Colon (tissue), 2 donors: ENCODE measurements around the gene FKBP5.
"Not testable (repeated sequence)": the region's sequence is repeated elsewhere in the genome, so short reads cannot be mapped to it uniquely, and the experiment has no call there.

Experiments used
- FAIRE-seq: peaks from 2 replicates; lab custom pipeline; 2012; peaks lifted over from hg19 to GRCh38; lab: Jason Lieb, UNC
- donor health status: control.
- donor health status: control.

The FKBP5 gene

DNA sequence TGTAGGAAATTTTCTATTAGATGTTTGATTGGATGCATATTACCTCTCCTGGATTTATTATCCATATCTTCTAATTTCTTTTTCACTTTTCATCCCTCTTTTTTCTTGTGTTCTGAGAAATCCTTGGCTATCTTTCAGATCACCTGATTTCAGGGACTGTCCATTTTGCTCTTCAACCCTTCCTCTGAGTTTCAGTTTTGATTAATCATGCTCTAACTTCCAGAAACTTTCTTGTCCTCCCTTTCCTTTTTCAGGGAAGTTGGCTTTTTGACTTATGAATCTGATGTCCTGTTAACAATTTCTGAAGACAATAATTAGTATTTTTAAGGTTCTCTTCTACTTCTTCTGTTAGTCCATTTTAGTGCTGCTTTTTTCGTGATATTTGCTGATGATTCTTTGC, 79.1 kb downstream of the FKBP5 start:
- FAIRE-seq = no peak

DNA sequence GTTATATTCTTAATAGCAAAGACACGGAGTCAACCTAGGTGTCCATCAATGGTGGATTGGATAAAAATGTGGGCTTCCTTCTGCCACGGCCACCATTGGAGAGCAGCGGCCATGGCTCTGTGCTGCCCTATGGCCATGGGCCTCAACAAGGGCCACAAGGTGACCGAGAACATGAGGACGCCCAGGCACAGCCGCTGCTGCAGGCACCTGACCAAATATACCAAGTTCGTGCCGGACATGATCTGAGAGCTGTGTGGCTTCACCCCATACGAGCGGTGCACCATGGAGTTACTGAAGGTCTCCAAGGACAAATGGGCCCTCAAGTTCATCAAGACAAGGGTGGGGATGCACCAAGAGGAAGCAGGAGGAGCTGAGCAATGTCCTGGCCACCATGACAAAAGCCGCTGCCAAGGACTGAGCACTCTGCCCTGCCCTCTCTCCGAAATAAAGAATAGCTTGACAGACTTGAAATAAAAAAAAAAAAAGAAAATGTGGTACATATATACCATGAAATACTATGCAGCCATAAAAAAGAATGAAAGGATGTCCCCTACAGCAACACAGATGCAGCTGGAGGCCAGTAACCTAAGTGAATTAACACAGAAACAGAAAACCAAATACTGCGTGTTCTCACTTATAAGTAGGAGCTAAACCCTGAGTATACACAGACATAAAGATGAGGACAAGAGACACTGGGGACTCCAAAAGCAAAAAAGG, 81.0 kb downstream of the FKBP5 start:
- no peak for FAIRE-seq

DNA sequence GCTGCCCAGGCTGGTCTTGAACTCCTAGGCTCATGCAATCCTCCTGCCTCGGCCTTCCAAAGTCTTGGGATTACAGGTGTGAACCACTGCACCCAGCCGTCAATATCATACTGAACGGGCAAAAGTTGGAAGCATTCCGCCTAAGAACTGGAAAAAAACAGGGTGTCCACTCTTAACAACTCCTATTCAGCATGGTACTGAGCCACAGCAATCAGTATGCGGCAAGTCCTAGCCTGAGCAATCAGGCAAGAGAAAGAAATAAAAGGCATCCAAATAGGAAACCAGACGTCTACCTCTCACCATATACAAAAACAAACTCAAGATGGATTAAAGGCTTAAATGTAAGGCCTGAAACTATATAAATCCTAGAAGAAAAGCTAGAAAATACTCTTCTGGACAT, 83.1 kb downstream of the FKBP5 start:
- no peak for FAIRE-seq

DNA sequence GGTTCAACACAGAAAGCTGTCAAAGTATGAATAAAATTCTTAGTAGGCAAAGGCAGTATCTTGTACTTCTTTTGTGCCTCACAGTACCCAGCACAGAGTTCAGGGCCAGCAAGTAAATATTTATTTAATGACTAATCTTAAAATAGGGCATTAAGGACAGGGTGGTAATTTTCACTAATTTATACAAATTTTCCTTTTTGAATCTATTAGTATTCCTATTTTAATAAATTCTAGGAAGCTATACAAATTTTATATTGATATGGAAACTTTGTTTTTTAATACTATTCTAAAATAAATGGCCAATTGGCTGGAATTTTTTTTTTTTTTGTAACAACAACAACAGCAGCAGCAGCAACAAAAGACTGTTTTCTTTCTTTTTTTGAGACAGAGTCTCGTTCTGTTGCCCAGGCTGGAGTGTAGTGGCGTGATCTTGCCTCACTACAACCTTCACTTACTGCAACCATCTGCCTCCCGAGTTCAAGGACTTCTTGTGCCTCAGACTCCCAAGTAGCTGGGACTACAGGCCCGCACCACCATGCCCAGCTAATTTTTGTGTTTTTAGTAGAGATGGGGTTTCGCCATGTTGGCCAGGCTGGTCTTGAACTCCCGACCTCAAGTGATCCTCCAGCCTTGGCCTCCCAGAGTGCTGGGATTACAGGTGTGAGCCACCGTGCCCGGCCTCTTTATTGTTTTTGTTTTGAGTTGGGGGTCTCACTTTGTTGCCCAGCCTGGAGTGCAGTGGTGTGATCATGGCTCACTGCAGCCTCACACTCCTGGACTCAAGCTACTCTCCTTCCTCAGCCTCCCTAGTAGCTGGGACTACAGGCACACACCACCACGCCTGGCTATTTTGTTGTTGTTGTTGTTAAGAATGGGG, 85.2 kb downstream of the FKBP5 start:
- no peak for FAIRE-seq

DNA sequence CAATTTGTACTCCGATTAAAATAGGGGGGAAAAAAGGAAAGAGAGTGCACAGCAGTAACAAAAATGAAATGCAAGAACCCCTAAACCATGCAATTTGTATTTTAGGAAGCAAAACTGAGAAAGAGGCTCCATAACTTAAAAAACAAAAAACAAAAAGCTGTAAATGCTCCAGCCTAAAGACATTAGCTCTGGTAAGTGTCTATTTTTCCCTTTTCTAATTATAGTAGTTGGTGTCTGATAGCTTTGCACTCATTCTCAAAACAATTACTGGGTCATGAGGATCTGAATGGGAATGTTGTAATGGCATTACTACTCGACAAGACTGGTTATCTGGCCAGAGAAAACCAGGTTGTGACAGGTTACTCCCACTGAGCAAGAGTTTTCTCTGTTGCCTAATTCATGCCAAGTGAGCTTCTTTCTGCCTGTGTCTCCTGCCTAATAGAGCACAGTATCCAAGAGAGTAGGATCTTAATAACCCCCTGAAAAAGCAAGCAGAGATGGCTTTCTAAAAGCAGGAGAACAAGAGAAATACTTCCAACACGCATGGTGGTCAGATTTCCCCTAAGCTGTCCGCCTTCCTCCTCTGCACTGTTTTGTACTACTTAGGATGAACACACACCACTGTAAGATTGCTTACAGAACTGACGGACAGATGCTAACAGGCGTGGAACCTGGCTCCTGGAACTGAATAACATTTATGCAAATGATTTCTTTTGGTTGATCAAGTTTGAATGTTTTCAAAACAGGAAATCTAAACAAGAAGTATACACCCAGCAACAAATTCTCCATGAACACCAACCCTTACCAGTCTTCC, 86.4 kb downstream of the FKBP5 start:
- FAIRE-seq = no peak

DNA sequence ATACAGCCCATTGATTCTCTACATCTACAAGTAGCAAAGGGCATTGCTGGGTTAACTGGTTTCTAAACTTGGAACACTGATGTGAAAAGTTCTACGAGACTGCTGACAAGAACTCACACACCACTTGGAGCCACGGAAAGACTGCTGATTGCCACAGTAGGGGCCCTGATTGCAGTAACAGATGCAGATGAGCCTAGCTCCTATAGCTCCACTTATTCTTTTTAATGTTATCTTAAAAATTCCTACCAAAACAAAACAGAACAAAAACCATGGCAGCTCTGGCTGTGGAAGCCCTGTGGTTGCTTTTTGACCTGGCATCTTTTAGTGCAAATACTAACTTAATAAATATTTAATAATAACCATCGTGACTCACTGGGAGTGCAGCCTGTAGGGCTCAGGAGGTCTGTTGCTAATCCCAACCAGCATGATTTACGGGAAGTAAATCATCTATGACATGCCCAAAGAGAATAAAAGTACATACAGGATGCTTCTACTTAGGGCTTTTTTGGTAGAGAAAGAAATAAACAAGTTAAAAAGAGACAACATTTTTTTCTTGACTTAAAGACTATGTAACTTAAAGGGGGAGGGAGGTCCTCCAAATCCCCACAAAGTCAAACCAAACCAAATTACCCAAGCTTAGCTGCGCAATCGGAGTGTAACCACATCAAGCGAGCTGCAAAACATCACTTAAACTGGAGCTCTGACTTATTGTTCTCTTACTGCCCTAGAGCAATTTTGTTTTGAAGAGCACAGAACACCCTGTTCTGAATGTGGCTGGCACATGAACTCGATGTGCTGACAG, 87.2 kb downstream of the FKBP5 start:
- FAIRE-seq = no peak

DNA sequence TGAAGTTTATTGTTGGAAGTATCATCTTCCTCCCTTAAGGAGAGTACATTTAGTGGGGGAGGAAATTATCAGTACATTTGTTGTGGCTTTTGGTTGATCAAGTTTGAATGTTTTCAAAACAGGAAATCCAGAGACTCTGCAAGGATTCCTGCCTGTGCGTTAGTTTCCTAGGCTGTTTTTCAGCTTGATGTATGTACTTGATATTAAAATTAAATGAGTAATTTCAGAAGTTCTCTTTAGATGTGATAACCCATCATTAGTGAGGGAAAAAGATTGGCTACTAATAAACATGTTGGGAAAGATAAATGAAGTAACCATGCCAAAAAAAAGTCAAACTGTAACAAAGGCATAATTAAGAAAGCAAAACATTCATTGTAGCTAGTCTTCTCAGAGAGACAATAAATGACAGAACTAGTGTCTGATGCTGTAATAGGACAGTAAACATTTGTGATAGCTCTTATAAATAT, 88.0 kb downstream of the FKBP5 start:
- no peak for FAIRE-seq

DNA sequence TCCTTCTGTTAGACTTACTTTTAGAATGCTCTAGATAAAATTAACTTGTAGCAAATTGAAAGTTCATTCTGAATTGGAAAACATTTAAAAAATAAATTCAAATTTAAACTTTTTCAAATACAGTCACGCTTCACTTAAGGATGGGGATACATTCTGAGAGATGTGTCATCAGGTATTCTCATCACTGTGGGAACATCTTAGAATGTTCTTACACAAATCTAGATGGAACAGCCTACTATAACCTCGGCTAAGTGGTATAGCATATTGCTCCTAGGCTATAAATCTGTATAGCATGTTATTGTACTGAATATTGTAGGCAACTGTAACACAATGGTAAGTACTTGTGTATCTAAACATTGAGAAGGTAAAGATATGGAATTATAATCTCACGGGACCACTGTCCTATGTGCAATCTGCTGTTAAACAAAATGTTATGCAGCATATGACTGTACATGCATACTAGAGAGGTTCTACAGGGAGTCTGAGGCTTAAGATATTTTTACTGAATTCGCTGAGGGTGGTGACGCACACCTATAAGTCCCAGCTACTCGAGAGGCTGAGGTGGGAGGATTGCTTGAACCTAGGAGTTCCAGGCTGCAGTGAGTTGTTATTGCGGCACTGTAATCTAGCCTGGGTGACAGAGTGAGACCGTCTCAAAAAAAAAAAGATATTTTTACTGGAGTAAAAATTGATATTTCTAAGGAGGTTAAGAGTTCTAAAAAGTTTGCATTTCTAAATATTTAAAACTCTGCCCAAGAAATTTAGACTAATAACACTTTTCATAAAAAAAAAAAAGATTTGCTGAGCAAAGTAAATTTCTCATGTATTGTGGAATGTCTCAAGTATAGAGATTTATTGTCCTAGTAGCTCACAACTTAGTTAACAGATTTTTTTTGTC, 88.7 kb downstream of the FKBP5 start:
- FAIRE-seq = no peak

DNA sequence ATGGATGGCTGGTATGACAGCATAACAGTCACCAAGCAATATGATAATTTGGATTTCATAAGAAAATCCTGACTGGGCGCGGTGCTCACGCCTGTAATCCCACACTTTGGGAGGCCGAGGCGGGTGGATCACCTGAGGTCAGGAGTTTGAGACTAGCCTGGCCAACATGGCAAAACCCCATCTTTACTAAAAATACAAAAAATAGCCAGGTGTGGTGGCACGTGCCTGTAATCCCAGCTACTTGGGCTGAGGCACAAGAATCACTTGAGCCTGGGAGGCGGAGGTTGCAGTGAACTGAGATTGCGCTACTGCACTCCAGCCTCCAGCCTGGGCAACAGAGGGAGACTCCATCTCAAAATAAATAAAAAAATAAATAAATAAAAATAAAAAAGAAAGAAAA, 90.1 kb downstream of the FKBP5 start:
- FAIRE-seq = not testable (repeated sequence)

DNA sequence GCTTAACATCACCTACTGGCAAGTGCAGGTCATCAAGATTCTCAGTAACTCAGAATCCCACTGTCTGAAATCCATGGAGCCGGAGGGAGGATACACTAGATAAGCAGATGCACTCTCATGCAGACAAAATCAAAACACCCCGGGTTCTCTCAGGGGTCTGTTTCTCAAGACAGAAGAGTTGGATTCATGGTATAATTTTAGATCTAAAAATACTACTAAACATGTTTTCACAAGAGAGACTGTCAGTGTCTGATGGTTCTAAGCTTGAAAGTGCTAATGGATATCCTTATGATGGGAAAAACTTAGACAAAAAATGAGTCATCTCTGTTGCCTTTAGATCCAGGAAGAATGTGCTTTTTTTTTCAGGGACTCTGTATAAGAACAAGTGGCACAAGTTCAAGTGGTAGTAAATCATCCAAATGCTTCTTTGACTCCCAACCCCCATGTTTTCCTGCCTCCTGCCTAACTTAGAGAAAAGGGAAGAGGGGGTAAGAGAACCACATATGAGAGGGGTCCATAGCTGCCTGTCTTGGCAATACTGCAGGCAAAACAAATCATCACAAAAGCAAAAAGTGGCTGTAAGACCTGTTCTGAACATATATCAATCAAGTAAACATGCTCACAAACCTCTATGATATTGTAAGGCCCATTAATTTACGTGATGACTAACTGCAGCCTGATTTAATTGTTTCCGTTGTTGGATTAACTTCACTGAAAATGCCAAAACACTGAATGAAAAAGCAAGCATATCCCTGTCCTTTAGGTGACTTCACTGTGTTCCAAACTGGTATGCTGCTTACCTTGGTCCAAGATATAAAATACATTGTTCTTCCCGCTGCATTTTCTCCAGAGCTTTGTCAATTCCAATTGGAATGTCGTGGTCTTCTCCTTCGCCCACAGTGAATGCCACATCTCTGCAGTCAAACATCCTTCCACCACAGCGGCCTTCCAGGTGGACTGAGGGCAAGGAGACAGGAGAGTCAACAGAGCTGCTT, 92.0 kb downstream of the FKBP5 start:
- FAIRE-seq = no peak

DNA sequence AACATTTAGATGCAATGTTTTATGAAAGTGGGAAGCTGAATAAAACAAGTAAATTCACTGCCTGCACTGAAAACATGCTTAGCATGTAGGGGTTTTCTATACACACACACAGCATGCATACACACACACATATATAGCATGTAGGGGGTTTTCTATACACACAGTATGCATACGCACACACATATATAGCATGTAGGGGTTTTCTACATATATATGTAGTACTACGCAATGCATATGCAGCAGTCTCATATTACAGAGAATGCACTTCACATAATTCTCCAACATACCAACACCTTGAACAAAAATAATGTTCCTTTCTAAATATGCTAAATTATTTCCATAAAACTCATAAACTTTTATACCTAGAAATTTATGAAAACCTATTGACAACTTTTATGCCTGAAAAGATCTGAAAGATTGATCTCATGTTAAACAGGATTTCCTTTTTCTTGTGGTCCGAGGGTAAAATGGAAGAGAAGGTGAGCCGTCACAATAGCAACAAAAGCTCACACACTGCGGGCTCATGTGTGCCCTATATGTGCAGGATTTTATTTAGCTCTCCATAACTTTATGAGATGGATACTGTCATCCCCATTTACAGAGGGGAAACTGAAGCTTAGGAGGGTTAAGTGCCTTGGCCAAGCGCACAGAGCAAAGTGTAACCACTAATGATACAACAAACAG, 94.1 kb downstream of the FKBP5 start:
- no peak for FAIRE-seq

DNA sequence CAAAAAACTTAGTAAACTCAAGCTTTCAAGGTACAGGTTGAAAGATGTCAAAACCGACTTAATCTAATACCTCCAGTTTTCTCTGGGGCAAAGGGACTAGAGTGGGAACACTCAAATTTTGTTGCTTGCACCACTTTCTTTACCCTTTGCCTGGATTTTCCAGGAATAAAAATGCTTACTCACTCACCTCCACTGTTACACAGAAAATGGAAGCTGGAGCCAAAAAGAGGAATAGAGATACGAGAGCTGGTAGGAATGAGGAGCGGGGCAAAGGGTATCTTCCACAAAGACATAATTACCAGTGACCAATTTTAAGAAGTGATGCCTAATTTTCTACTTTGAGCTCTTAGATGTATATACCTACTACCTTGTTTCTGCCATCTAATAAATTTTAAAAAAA, 96.5 kb downstream of the FKBP5 start:
- FAIRE-seq = no peak

DNA sequence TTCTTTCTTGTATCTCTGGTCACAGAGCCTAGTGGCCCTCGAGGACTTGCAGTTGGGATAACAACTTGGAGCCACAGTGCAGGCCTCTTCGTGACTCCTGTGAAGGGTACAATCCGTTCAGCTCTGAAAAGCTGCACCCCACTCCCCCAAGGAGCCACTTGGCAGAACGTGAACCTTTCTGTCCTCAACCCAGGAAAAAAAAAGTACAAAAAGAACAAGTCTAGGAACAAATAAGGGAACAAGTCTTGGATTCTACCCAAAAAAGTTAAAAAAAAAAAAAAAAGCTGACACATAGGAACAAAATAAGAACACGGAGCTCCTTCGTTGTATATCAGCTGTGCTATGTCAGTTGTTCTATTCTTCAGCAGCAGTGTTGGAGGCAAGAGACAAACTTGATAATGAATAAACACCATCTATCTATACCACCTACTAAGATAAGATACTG, 98.1 kb downstream of the FKBP5 start:
- no peak for FAIRE-seq

DNA sequence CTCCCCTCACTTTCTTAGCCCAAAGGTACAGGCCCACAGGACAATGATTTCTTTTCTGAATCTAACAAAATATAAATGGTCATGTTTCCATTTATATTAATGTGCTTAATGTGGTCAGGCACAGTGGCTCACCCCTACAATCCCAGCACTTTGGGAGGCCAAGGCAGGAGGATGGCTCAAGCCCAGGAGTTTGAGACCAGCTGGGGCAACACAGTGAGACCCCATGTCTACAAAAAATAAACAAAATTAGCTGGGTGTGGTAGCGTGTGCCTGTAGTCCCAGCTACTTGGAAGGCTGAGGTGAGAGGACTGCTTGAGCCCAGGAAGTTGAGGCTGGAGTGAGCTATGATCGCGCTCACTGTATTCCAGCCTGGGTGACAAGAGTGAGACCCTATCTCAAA, 98.8 kb downstream of the FKBP5 start:
- no peak for FAIRE-seq

DNA sequence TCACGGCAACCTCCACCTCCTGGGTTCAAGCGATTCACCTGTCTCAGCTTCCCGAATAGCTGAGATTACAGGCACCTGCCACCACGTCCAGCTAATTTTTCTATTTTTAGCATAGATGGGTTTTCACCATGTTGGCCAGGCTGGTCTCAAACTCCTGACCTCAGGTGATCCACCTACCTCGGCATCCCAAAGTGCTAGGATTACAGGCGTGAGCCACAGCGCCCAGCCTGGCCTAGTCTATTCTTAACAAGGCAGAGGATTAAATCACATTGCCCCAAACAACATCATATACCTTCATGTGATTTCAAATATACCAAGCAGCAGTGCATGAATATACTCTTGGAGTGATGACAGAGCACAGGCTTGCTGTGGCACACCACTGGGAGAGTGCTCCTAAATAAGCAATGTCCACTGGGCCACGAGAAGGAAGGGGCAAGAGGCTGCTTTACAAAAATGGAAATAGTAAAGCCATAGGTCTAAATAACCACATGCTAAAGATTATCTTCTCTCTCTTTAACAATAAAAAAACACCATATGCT, 99.4 kb downstream of the FKBP5 start:
- no peak for FAIRE-seq

DNA sequence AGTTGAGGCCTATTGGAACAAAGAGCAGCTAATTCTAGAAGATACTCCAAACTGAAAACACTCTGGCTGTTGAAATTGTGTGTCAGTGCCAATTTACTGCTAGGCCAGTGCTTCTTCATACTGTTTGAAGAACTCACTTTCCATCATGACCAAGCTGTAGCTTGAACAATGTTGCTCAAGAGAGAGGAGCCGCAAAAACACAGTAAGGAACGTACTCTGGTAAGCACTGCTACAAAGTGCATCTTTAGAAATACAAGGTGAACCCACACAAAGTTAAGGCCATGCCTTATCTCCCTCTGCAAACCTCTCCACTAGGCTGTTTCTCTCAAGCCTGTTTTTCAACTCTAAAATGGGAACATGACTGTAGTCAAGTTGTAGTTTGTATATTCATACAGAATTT, 101.5 kb downstream of the FKBP5 start:
- FAIRE-seq = no peak

DNA sequence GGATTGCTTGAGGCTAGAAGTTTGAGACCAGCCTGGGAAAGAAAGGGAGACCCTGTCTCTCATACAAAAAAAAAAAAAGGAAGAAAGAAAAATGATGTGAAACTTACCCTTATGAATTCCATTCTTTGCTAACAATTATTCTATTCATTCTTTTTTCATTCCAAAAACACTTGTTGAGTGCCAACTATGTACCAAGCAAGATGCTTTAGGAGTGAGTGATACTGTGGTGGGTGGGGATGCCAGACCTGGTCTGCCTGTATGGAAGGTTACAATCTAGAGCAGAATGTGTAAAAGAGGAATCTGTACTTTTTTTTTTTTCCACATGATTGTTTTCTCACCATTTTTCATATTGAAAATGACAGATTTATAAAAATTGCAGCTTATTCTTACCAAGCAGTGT, 102.2 kb downstream of the FKBP5 start:
- no peak for FAIRE-seq

DNA sequence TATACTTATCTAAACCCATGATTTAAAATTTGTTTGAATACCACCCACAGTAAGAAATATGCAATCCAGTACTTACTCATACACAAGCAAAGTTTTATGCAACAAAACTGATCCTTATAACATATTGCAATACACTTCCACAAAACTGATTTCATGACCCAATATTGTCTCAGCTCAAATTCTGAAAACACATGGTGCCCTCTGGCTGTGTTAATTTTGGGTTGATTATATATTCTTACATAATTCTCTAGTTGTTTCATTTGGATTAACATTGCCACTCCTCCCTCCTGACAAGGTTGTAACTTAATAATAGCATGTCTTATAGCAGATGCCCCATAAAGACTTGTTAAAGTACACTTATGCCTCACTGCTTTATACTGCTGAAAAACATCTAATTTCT, 103.1 kb downstream of the FKBP5 start:
- no peak for FAIRE-seq
